ENCODE data around the gene TBX4. TPM values are rescaled to one million over a fixed set of nuclear protein-coding genes. Genes with fewer than 3 reads are reported as not detected.
"Not testable (repeated sequence)": the region's sequence is repeated elsewhere in the genome, so short reads cannot be mapped to it uniquely, and the experiment has no call there.

TBX4 gene
- total and polyA plus RNA-seq, 5 donors: 0.11 TPM; not detected in 4

DNA sequence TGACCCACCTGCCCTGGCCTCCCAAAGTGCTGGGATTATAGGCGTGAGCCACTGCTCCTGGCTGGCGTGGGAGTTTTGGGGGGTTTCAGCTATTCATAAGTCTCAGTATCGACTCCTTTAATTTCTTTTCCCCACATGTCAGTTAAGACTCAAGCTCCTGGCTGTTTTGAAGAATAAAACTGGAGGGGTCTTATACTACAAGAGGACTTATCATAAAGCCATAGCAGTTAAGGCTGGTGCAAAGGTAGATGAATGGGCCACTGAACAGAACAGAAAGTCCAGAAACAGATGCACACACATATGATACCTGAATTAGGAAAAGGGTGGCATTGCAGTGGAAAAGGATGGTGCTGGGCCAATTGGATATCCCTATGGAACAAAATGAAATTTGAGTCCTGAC lies 47.4 kb downstream of the TBX4 start:
- Histone ChIP-seq H3K4me1 (ENCODE audit: control insufficient read depth, insufficient read depth, low read length) (no peaks in the 10 kb centered on the region), H3K4me3 (ENCODE audit: low read length) (no peak overlapping the region), H3K9me3 (ENCODE audit: control insufficient read depth, low read length) (no peaks in the 10 kb centered on the region), H3K27me3 (ENCODE audit: control insufficient read depth, insufficient read depth) (no peaks in the 10 kb centered on the region), H3K27ac (ENCODE audit: low read length) (no peak overlapping the region)
- intact Hi-C loops (cut with DNase I): no loop called here
- DNase-seq: no peak
- ATAC-seq: no peak
- WGBS: 87% methylated on average over 3 of the region's 3 CpGs

DNA sequence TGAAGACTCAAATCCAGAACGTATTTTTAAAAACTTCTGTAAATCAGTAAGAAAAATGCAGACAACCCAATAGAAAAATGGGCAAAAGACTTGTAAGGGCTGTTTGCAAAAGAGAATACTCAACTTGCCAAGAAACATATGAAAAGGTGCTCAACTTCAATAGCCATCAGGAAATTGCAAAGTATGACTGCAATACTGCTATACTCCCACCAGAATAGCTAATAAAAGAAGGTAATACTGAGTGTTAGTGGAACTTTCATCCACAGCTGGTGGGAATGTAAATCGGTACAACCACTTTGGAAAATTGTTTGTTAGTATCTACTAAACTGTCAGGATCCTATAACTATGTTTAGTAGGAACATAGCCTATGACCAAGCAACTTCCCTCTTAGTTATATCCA lies 48.1 kb downstream of the TBX4 start:
- WGBS: 92% methylated on average over 2 of the region's 2 CpGs
- no peak overlapping the region for H3K4me3 ChIP-seq (ENCODE audit: low read length)
- H3K27me3 ChIP-seq (ENCODE audit: control insufficient read depth, insufficient read depth): no peaks in the 10 kb centered on the region
- no peaks in the 10 kb centered on the region for H3K4me1 ChIP-seq (ENCODE audit: control insufficient read depth, insufficient read depth, low read length)
- intact Hi-C loops (cut with DNase I): no loop called here
- DNase-seq (no peak), ATAC-seq (no peak)
- no peaks in the 10 kb centered on the region for H3K9me3 ChIP-seq (ENCODE audit: control insufficient read depth, low read length)
- H3K27ac ChIP-seq (ENCODE audit: low read length): no peak overlapping the region

- 91% methylated on average over 5 of the region's 5 CpGs for WGBS
- intact Hi-C loops (cut with DNase I): no loop called here
Observed at GRCh38 chr17:61502292-61502691, 50.1 kb downstream of the TBX4 start.

DNA sequence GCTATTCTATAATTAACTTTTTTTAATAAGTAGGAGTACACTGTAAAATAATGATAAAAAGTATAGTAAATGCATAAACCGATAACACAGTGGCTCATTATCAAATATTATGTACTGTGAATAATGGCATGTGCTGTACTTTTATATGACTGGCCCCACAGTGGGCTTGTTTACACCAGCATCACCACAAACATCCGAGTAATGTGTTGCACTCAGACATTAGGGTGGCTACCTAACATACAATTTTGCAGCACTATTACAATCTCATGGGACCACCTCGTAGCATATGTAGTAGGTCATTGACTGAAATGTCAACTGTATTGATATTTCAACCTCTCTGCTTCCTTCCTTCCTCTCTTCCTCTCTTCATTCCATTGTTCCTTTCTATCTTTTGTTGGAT lies 51.7 kb downstream of the TBX4 start:
- DNase-seq (no peak), ATAC-seq (no peak)
- Histone ChIP-seq H3K27ac (ENCODE audit: low read length) (no peak overlapping the region), H3K9me3 (ENCODE audit: control insufficient read depth, low read length) (no peaks in the 10 kb centered on the region), H3K4me3 (ENCODE audit: low read length) (no peak overlapping the region), H3K4me1 (ENCODE audit: control insufficient read depth, insufficient read depth, low read length) (no peaks in the 10 kb centered on the region), H3K27me3 (ENCODE audit: control insufficient read depth, insufficient read depth) (no peaks in the 10 kb centered on the region)
- intact Hi-C loops (cut with DNase I): no loop called here
- 54% methylated on average over 3 of the region's 3 CpGs for WGBS

More at GRCh38 chr17:61502292-61502691, 50.1 kb downstream of the TBX4 start:
- no peaks in the 10 kb centered on the region for H3K4me1 ChIP-seq (ENCODE audit: control insufficient read depth, insufficient read depth, low read length)
- H3K27ac ChIP-seq (ENCODE audit: low read length): no peak overlapping the region
- no peak for ATAC-seq
- DNase-seq: no peak
- H3K27me3 ChIP-seq (ENCODE audit: control insufficient read depth, insufficient read depth): no peaks in the 10 kb centered on the region
- H3K9me3 ChIP-seq (ENCODE audit: control insufficient read depth, low read length): no peaks in the 10 kb centered on the region
- H3K4me3 ChIP-seq (ENCODE audit: low read length): no peak overlapping the region

GRCh38 chr17:61504697-61505096 lies 52.5 kb downstream of the TBX4 start:
- intact Hi-C loops (cut with DNase I): no loop called here
- 39% methylated on average over 2 of the region's 2 CpGs for WGBS
- ATAC-seq: no peak
- H3K4me3 ChIP-seq (ENCODE audit: low read length): no peak overlapping the region
- no peak for DNase-seq
- H3K9me3 ChIP-seq (ENCODE audit: control insufficient read depth, low read length): no peaks in the 10 kb centered on the region
- no peaks in the 10 kb centered on the region for H3K4me1 ChIP-seq (ENCODE audit: control insufficient read depth, insufficient read depth, low read length)
- no peak overlapping the region for H3K27ac ChIP-seq (ENCODE audit: low read length)
- H3K27me3 ChIP-seq (ENCODE audit: control insufficient read depth, insufficient read depth): no peaks in the 10 kb centered on the region

DNA sequence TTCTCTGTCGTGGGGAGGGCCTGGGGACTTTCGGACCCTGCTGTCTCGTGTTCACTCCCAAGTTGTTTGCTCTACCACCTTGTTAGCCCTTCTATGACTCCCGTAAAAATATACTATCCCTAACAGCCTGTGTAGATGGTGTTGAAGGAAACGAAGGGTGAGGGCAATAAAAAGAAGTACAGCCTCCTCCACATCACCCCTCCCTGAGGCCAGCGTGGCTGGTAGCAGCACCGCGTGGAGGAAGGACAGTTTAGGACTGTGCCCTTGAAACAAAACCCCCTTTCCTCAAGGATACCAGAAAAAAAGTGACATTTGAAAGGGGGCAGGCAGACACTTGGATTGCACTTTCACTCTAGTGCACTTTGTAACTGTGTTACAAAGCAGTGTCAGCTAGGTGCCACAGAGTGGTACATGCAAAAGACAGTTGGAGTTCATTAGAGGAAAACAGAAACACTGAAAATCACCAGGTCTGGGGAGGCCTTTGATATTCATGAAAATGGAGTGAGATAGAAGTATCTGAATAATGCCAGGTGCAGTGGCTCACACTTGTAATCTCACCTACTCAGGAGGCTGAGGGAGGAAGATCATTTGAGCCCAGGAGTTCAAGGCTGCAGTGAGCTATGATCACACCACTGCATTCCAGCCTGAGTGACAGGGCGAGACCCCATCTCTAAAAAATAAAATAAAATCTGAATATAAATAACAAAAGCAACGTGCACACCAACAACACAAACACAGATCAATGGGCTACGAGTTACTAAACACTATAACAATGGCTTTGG lies 53.8 kb downstream of the TBX4 start:
- 67% methylated on average over 11 of the region's 11 CpGs for WGBS
- Histone ChIP-seq H3K4me1 (ENCODE audit: control insufficient read depth, insufficient read depth, low read length) (no peaks in the 10 kb centered on the region), H3K27me3 (ENCODE audit: control insufficient read depth, insufficient read depth) (no peaks in the 10 kb centered on the region), H3K9me3 (ENCODE audit: control insufficient read depth, low read length) (no peaks in the 10 kb centered on the region), H3K4me3 (ENCODE audit: low read length) (no peak overlapping the region), H3K27ac (ENCODE audit: low read length) (no peak overlapping the region)
- DNase-seq (no peak), ATAC-seq (no peak)
- intact Hi-C loops (cut with DNase I): no loop called here

DNA sequence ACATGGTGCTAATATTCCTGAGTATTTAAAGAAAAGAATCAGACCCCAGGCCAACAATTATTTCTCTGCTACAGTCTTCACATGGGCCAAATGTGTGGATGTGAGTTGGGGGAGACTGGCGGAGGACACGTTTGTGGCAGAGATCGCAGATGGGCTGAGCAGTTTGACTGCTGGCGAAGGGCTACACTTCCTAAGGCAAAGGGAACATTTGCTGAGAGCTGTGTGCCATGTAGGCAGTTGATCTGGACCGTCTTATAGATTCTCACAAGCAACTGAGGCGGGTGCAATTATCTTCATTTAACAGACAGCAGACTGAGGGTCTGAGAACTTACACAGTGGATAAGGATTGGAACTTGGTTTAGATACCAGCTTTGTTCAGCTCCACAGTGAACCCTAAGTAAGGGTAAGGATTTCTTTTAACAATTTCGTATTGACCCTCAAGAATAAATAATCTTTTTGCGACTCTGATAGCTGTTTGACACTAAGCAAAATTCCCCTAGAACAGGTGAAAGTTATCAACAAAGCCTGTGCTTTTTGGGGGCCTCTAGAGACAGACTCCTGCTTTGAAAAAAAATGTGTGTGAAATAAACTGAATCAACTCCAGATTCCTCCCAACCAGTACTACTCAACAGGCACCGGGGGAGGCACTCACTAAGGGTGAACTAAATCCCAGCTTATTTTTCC lies 55.3 kb downstream of the TBX4 start:
- ATAC-seq (no peak), DNase-seq (no peak)
- no peak overlapping the region for H3K4me3 ChIP-seq (ENCODE audit: low read length)
- H3K27me3 ChIP-seq (ENCODE audit: control insufficient read depth, insufficient read depth): no peaks in the 10 kb centered on the region
- no peak overlapping the region for H3K27ac ChIP-seq (ENCODE audit: low read length)
- no peaks in the 10 kb centered on the region for H3K9me3 ChIP-seq (ENCODE audit: control insufficient read depth, low read length)
- intact Hi-C loops (cut with DNase I): no loop called here
- 70% methylated on average over 9 of the region's 9 CpGs for WGBS
- no peaks in the 10 kb centered on the region for H3K4me1 ChIP-seq (ENCODE audit: control insufficient read depth, insufficient read depth, low read length)

DNA sequence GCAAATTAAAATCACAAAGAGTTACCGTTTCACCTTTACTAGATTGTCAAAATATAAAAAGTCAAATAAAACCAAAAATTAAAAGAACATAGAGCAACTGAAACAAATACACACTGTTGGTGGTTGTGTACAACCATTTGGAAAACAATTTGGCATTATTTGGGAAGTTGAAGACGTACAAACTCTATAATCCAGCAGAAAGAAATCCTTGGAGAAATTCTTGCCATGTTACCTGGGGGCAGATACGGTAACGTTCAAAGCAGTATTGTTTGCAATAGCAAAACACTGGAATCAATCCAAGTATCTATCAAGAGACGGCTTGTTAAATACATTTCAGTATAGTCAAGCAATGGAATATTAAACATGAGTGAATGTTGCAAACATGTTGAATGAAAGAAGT lies 56.7 kb downstream of the TBX4 start:
- WGBS: 73% methylated on average over 5 of the region's 5 CpGs
- DNase-seq: no peak
- Histone ChIP-seq H3K9me3 (ENCODE audit: control insufficient read depth, low read length) (no peaks in the 10 kb centered on the region), H3K27ac (ENCODE audit: low read length) (no peak overlapping the region), H3K27me3 (ENCODE audit: control insufficient read depth, insufficient read depth) (no peaks in the 10 kb centered on the region), H3K4me1 (ENCODE audit: control insufficient read depth, insufficient read depth, low read length) (no peaks in the 10 kb centered on the region), H3K4me3 (ENCODE audit: low read length) (no peak overlapping the region)
- intact Hi-C loops (cut with DNase I): no loop called here
- no peak for ATAC-seq

GRCh38 chr17:61509454-61509853 lies 57.2 kb downstream of the TBX4 start:
- H3K27me3 ChIP-seq (ENCODE audit: control insufficient read depth, insufficient read depth); H3K27ac ChIP-seq (ENCODE audit: low read length); intact Hi-C loops (cut with DNase I); H3K4me1 ChIP-seq (ENCODE audit: control insufficient read depth, insufficient read depth, low read length); DNase-seq; H3K4me3 ChIP-seq (ENCODE audit: low read length); H3K9me3 ChIP-seq (ENCODE audit: control insufficient read depth, low read length); ATAC-seq: not testable (repeated sequence)
- WGBS: 87% methylated on average over 5 of the region's 5 CpGs

- H3K4me3 ChIP-seq (ENCODE audit: low read length): no peak overlapping the region
- intact Hi-C loops (cut with DNase I): no loop called here
- no peaks in the 10 kb centered on the region for H3K4me1 ChIP-seq (ENCODE audit: control insufficient read depth, insufficient read depth, low read length)
- ATAC-seq (no peak), DNase-seq (no peak)
- no peaks in the 10 kb centered on the region for H3K27me3 ChIP-seq (ENCODE audit: control insufficient read depth, insufficient read depth)
- no peaks in the 10 kb centered on the region for H3K9me3 ChIP-seq (ENCODE audit: control insufficient read depth, low read length)
- 74% methylated on average over 6 of the region's 6 CpGs for WGBS
- no peak overlapping the region for H3K27ac ChIP-seq (ENCODE audit: low read length)
Observed at GRCh38 chr17:61510237-61510636, 58.0 kb downstream of the TBX4 start.

- no peak for DNase-seq
- H3K4me3 ChIP-seq (ENCODE audit: low read length): no peak overlapping the region
- intact Hi-C loops (cut with DNase I): no loop called here
Observed at GRCh38 chr17:61510991-61511390, 58.8 kb downstream of the TBX4 start.

More at GRCh38 chr17:61510991-61511390, 58.8 kb downstream of the TBX4 start:
- ATAC-seq: no peak
- WGBS: 63% methylated on average over 2 of the region's 2 CpGs
- no peak overlapping the region for H3K27ac ChIP-seq (ENCODE audit: low read length)
- H3K4me1 ChIP-seq (ENCODE audit: control insufficient read depth, insufficient read depth, low read length): no peaks in the 10 kb centered on the region
- H3K9me3 ChIP-seq (ENCODE audit: control insufficient read depth, low read length): no peaks in the 10 kb centered on the region
- no peaks in the 10 kb centered on the region for H3K27me3 ChIP-seq (ENCODE audit: control insufficient read depth, insufficient read depth)
